ENCODE results near the gene GPX4.

The GPX4 gene

DNA sequence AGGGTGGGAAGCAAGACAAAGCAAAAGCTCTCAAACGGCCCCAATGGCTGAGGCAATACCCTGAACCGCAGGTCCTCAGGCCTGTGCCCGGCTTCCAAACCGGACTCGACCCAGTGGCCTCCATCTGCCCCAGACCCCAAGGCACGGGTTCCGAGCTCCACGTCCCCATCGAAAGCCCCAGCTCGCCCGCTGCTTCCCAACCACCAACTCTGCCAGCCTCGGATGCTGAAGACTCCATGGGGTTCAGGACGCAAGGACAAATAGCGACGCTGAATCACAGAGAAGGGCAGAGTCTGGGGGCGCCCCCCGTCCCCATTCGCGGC, 9.2 kb upstream of the GPX4 start:
- no peak for TF ChIP-seq ZNF274 (IDR thresholded peaks at IDR 0.05; ENCODE audit: low read depth, low read length)
- H3K4me3 ChIP-seq (ENCODE audit: low read length), result peak overlapping the region; percentile 86

DNA sequence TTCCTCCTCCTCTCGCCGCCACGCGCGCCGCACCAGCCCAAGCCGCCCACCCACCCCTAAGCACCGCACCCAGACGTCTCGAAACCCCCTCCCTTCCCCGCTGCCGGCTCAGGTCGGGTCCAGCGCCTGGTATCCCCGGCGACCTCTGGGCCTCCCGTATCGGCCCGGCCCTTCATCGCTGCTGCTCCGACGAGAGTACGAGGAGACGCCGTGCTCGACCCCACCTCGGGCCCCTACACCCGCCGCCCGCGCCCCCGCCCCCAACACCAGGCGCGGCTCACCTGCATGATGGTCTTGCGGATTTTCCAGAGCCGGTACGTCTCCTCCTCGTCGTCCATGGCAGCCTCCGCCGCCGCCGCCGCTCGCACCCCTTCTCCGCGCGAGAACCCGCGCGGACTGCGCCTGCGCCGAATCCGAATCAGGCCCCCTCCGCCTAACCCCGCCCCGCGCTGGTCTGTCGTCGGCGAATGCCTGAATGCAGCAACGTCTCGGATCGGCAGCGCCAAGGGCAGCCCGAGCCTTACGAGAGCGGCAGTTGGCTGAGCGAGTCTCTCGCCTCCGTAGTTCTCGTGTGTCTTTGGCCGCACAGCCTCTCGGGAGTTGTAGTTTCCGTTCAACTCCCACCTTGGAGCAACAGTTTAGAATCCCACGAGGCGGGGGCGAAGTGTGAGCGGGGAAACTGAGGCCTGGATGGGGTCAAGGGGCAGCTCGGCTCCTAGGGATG, 8.7 kb upstream of the GPX4 start, which contains the start of gene POLR2E:
TSS of gene POLR2E (minus strand) at position 398 of the 724 bp plus-strand sequence. CDS start at position 338, 60 bp downstream.
- no peak for TF ChIP-seq ZNF274 (IDR thresholded peaks at IDR 0.05; ENCODE audit: low read depth, low read length)
- H3K4me3 ChIP-seq (ENCODE audit: low read length), result peak within 1 kb of the TSS; percentile 86

DNA sequence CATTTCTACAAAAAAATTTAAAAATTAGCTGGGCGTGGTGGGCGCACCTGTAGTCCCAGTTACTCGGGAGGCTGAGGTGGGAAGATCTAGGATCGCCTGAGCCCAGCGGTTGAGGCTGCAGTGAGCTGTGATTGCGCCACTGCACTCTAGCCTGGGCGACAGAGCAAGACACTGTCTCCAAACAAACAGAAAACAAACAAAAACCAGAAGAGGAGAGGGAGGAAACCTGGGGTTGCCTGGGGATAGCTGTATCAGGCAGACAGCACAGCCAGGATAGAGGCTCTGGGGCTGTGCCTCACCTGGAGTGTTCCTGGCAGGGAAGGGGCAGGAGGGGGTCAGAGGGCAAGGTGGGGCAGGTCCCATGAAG, 6.0 kb upstream of the GPX4 start:
- TF ChIP-seq ZNF274 (IDR thresholded peaks at IDR 0.05; ENCODE audit: low read depth, low read length), result no peak
- H3K4me3 ChIP-seq (ENCODE audit: low read length), result no peak overlapping the region

- no peak for TF ChIP-seq ZNF274 (IDR thresholded peaks at IDR 0.05; ENCODE audit: low read depth, low read length)
- no peak overlapping the region for H3K4me3 ChIP-seq (ENCODE audit: low read length)
These were observed 5.4 kb upstream of the GPX4 start for GRCh38 chr19:1098177-1099051.

DNA sequence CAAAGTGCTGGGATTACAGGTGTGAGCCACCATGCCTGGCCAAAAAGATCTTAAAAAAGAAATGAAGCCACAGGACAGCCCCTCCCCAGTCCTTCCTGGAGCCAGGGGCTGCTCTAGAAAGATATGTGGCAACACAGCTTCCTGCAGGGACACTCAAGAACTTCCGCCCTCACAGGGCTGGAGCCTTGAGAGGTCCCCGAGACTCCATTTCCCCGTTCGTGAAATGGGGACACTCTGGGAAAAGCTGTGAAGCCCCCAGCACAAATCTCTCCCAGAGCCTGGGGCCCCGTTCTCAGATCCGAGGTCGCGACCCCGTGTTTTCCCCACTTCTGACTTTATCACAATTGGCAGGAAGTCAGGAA, 2.5 kb upstream of the GPX4 start:
- H3K4me3 ChIP-seq (ENCODE audit: low read length), result no peak overlapping the region

GRCh38 chr19:1102407-1103131, 1.2 kb upstream of the GPX4 start:
- no peak overlapping the region for H3K4me3 ChIP-seq (ENCODE audit: low read length)
- no peak for TF ChIP-seq ZNF274 (IDR thresholded peaks at IDR 0.05; ENCODE audit: low read depth, low read length)

More for the DNA sequence above, 2.5 kb upstream of the GPX4 start:
- no peak for TF ChIP-seq ZNF274 (IDR thresholded peaks at IDR 0.05; ENCODE audit: low read depth, low read length)

- H3K4me3 ChIP-seq (ENCODE audit: low read length), result peak overlapping the region; percentile 21; the same call in 1 of the 2 replicates
- TF ChIP-seq ZNF274 (IDR thresholded peaks at IDR 0.05; ENCODE audit: low read depth, low read length), result no peak
These were observed 574 bp upstream of the GPX4 start for GRCh38 chr19:1103132-1103707.

- no peak for TF ChIP-seq ZNF274 (IDR thresholded peaks at IDR 0.05; ENCODE audit: low read depth, low read length)
- peak overlapping the region; percentile 85 for H3K4me3 ChIP-seq (ENCODE audit: low read length)
These were observed 665 bp downstream of the GPX4 start for GRCh38 chr19:1104311-1105007.

GRCh38 chr19:1105008-1105872, 1.4 kb downstream of the GPX4 start:
- TF ChIP-seq ZNF274 (IDR thresholded peaks at IDR 0.05; ENCODE audit: low read depth, low read length), result no peak
- peak overlapping the region; percentile 85 for H3K4me3 ChIP-seq (ENCODE audit: low read length)

DNA sequence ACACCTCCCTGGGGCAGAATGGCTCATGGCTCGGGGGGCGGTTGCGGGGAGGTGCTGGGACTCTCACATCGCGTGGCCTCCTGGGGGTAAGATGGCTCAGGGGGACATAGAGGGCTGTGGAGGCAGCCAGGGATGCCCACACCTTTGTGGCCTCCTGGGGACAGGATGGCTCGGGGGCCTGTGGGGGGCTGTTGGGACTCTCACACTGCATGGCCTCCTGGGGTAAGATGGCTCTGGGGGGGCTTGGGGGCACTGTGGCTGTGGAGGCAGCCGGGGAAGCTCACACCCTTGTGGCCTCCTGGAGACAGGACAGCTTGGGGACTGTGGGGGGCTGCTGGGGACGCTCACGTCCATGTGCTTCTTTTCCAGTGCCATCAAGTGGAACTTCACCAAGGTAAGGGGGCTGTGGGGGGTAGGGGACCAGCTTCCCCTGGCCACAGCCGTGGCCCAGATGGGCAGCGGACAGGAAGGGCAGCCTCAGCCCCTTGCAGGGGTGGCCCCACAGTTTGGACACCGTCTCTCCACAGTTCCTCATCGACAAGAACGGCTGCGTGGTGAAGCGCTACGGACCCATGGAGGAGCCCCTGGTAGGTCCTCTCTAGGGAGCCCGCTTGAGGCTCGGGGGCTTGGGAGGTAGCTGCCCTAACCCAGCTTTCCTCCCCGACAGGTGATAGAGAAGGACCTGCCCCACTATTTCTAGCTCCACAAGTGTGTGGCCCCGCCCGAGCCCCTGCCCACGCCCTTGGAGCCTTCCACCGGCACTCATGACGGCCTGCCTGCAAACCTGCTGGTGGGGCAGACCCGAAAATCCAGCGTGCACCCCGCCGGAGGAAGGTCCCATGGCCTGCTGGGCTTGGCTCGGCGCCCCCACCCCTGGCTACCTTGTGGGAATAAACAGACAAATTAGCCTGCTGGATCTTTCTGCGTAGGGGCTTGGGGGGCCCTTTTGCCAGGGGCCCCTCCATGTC, 2.4 kb downstream of the GPX4 start:
- no peak overlapping the region for H3K4me3 ChIP-seq (ENCODE audit: low read length)
- TF ChIP-seq ZNF274 (IDR thresholded peaks at IDR 0.05; ENCODE audit: low read depth, low read length), result no peak

DNA sequence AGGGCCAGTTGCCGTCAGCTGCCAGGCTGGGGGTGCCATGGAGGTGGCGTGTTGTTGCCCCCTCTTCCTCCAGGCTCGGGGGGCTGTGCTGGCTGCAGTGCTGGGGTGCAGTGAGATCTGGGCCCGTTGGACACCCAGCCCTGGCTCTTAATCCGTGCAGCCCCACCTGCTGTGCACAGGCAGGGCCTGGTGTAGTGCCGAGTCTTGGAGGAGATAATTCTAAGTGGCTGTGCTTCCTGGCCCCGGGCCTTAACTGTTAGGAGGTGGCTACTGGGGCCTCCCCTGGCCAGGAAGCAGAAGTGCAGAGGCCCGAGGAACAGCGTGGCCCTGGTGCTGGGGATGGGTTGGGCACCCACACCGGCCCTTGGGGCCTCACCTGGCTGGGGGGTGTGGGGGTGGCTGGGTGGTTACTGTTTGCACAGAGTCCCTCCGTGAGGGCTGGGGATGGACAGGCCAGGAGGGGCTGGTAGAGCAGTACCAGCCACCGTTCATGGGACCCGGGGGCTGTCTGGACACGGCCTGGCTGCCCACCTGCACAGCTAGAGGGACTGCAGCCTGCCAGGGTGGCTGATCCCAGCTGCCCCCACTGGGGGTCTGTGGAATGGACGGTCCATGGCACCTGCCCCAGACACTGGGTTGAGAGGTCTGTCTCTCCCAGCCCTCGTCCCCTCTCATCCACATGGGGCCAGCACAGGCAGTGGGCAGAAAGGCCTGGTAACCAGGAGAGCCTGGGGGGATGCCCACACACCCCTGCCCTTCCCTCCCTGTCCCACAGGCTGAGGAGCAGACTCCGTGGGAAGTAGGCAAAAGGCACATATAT, 3.3 kb downstream of the GPX4 start:
- no peak overlapping the region for H3K4me3 ChIP-seq (ENCODE audit: low read length)
- TF ChIP-seq ZNF274 (IDR thresholded peaks at IDR 0.05; ENCODE audit: low read depth, low read length), result no peak

All from GM08714 (cell line).